22Rv1 (cell line): ENCODE measurements around the gene SPRR2D.
"Not testable (repeated sequence)": the region's sequence is repeated elsewhere in the genome, so short reads cannot be mapped to it uniquely, and the experiment has no call there.

Experiments used
- H3K27ac ChIP-seq: fragments of 450-650 bp; 2 replicates; pipeline ENCODE4 v1.5.1; 2017
- ZFX ChIP-seq: fragments of 450-650 bp; IDR thresholded peaks from 2 replicates; pipeline ENCODE4 v1.6.1; 2017; ENCODE audit warnings: antibody characterized with exemption, borderline replicate concordance
- TF ChIP-seq, protein P1 (sequence below): fragments of 450-650 bp; IDR thresholded peaks from 2 replicates; pipeline ENCODE4 v1.5.1; 2017; ENCODE audit warnings: mild to moderate bottlenecking

The SPRR2D gene

DNA sequence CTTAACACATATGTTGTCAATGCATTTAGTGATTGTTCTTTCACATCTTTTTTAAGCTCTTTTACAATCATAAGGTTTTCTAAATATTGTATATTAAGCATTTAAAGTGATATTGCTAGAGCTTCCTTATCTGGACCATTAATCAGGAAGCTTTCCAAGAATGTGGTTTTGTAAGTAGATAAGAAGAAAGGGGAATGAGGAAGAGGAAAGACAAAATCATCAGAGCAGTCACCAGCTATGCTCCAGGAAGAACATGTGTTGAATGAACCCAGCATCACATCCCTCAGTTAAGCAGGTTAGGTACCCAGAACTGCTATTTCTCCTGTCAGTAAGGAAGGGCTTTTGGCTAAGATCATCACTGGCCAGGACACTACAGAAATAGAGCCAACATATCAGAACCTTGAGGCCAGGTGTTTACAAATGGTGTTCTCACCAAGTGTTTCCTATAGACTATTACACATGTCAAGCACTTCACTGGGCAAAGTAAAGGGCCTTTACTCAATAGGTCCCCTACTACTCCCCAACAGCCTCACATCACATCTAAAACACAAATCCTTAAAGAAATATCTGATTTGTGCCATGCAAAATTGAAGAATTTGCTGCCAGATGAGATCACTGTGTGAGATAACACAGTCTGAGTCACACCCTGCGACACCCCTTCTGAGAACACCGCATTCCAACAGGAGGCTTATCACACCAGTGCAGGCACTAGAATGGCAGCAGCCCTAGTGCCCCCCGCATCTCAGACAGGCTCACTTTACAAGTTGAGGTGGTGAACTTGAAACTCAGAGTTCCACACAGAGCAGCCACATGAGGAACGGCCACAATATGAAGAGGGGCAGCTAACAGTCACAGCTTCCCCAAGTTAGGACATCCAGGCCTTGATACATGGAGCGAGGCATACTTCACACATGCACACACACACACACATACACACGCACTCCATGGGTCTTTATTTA lies 18.2 kb upstream of the SPRR2D start:
- TF ChIP-seq, protein P1, sequence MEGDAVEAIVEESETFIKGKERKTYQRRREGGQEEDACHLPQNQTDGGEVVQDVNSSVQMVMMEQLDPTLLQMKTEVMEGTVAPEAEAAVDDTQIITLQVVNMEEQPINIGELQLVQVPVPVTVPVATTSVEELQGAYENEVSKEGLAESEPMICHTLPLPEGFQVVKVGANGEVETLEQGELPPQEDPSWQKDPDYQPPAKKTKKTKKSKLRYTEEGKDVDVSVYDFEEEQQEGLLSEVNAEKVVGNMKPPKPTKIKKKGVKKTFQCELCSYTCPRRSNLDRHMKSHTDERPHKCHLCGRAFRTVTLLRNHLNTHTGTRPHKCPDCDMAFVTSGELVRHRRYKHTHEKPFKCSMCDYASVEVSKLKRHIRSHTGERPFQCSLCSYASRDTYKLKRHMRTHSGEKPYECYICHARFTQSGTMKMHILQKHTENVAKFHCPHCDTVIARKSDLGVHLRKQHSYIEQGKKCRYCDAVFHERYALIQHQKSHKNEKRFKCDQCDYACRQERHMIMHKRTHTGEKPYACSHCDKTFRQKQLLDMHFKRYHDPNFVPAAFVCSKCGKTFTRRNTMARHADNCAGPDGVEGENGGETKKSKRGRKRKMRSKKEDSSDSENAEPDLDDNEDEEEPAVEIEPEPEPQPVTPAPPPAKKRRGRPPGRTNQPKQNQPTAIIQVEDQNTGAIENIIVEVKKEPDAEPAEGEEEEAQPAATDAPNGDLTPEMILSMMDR, result no peak
- no peak for TF ChIP-seq ZFX
- no peak overlapping the region for H3K27ac ChIP-seq

DNA sequence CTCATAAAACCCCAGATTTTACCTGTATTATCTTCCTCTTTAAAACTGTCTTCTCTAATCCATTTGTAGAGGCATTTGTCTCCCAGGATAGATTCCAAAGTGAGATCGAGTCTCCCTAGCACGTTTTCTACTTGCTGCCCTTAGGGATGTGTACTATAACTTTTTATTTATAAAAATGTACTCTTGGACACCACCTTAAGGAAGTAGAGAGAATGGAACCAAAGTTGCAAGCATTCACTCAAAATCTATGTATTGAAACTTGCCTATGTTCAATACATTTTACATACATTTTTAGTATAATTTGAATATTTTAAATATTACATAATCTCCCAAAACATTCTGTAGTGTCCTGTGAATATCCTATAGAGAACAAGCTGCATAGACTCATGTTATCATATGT lies 17.2 kb upstream of the SPRR2D start:
- TF ChIP-seq, protein P1, result no peak
- no peak for TF ChIP-seq ZFX
- no peak overlapping the region for H3K27ac ChIP-seq

DNA sequence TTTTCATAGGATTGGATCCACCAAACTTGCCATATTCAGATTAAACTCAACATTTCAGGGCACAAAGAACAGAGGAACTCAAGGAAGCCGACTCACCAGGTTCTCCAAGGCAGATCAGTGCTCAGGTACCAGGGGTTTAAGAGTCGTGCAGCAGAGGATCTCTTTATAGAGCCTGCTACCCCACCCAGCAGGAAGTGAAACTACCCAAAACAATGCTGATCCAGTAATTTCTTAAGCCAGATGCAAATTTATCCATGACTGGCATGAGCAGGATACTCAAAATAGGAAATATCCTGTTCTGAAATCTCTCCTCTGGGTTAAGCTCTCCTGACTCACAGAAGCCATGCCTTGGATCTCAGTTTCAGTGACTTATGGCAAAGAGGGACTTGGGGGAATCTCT lies 16.5 kb upstream of the SPRR2D start, which contains the start of gene SPRR2A:
SPRR2A (minus strand) TSS at position 138 of the 400 bp plus-strand sequence. CDS start 777 bp downstream, outside the sequence.
- no peak for TF ChIP-seq ZFX
- TF ChIP-seq, protein P1, result no peak
- no peak within 1 kb of the TSS for H3K27ac ChIP-seq

DNA sequence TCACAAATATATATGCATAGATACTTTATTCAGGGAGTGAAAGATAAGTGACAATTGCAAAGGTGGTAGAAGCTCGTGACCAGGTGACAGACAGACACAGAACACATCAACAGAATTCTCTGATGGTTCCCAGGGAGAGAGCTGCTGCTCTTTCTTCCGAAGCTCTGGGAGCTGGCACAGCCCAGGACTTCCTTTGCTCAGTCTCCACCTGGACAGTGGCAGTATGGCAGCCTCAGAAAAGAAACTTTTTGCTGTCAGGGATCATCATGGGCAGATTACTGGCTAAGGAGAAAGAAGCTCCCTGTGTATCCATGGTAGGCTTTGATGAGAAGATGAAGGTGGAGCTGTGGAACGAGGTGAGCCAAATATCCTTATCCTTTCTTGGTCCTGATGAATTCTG lies 15.2 kb upstream of the SPRR2D start:
- H3K27ac ChIP-seq, result not testable (repeated sequence)

DNA sequence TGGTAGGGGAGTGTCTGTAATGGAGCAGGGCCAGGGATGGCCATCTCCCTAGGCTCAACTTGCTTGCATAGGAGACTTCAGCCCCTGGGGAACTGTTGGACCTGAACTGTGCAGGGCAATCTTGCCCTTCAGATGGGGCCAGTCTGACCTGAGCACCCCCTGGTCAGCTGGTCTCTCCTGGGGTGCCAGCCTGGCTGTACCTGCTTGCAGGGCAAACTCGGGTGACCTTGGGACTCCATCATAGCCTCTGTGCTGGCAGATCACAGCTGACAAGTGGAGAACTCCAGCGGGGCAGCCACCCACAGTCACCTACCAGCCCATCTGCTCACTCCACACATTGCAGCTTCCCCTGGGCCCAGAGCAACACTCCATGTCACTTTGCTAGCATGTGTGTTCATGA lies 8.3 kb upstream of the SPRR2D start:
- no peak overlapping the region for H3K27ac ChIP-seq
- TF ChIP-seq, protein P1, result no peak
- TF ChIP-seq ZFX, result no peak

DNA sequence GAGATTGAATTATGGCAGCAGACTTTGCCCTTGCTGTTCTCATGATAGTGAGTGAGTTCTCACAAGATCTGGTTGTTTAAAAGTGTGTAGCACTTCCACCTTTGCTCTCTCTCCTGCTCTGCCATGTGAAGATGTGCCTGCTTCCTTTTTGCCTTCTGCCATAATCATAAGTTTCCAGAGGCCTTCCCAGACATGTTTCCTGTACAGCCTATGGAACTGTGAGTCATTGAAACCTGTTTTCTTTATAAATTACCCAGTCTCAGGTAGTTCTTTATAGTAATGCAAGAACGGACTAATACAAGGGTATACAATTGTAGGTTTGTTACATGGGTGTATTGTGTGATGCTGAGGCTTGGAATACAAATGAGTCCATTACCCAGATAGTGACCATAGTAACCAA lies 5.7 kb downstream of the SPRR2D start:
- no peak overlapping the region for H3K27ac ChIP-seq
- TF ChIP-seq, protein P1, result no peak
- no peak for TF ChIP-seq ZFX

DNA sequence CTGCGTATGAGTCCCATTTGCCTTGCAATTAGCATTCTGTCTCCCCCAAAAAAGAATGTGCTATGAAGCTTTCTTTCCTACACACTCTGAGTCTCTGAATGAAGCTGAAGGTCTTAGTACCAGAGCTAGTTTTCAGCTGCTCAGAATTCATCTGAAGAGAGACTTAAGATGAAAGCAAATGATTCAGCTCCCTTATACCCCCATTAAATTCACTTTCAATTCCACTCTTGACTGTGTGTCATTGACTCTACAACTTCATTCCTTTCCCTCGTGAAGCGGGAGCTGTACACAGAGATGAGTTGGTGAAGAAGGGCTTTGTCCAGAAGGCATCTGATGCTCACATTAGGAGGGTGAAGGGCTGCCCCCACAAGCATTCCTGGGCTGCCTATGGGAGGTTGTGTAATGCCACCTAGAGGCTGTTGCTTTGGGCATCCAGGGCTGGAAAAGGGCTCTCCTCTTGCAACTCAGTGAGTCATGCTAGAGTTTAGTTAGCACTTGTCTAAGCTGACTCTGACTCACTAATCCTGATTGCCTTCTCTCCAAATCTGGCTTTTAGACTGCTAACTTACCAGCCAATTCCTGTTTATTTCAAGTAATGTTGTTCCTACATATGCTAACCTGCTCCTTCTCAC lies 8.1 kb downstream of the SPRR2D start:
- no peak for TF ChIP-seq ZFX
- TF ChIP-seq, protein P1, result peak; percentile 35
- no peak overlapping the region for H3K27ac ChIP-seq
